ENCODE measurements around the gene CASP14. TPM values are rescaled to one million over a fixed set of nuclear protein-coding genes. Genes with fewer than 3 reads are reported as not detected.

Gene CASP14, protein sequence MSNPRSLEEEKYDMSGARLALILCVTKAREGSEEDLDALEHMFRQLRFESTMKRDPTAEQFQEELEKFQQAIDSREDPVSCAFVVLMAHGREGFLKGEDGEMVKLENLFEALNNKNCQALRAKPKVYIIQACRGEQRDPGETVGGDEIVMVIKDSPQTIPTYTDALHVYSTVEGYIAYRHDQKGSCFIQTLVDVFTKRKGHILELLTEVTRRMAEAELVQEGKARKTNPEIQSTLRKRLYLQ
- total RNA-seq (2022) (not detected in 2 replicates), Bru-seq, nascent RNA (not detected), BruChase-seq, experiment 1, labeled RNA remaining after a 6-hour chase (not detected), BruChase-seq, experiment 2, labeled RNA remaining after a 2-hour chase (not detected)
- long read RNA-seq: 0 reads

DNA sequence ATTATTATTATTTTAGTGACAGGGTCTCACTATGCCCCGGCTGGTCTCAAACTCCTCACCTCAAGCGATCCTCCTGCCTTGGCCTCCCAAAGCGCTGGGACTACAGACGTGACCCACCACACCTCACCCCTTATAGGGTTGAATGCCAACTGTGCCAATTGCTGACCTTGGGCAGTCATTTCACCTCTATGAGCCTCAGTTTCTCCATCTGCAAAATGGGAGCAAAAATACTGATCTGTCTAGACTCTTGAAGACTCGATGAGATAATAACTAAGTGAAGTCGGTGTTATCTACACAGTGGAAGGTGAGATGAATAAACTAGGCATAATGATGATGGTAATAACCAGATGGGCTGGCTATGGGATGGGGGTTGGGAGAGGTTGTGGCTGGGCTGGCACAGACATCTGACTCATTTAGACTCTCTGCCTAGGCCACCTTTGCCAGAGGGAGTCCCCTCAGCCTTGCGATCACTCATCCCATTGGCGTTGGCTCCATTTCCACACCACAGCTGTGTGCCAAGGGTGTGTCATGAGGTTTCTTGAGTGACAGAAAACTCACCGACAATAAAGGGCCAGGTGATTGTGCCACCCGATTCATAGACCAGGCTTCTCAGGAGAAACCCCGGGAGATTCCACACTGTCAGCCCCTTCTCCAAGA is at the start of gene CASP14:
TSS of gene CASP14 (plus strand) at position 596 of the 657 bp plus-strand sequence. CDS start 2,772 bp downstream, outside the sequence.
- TF ChIP-seq, protein P1, sequence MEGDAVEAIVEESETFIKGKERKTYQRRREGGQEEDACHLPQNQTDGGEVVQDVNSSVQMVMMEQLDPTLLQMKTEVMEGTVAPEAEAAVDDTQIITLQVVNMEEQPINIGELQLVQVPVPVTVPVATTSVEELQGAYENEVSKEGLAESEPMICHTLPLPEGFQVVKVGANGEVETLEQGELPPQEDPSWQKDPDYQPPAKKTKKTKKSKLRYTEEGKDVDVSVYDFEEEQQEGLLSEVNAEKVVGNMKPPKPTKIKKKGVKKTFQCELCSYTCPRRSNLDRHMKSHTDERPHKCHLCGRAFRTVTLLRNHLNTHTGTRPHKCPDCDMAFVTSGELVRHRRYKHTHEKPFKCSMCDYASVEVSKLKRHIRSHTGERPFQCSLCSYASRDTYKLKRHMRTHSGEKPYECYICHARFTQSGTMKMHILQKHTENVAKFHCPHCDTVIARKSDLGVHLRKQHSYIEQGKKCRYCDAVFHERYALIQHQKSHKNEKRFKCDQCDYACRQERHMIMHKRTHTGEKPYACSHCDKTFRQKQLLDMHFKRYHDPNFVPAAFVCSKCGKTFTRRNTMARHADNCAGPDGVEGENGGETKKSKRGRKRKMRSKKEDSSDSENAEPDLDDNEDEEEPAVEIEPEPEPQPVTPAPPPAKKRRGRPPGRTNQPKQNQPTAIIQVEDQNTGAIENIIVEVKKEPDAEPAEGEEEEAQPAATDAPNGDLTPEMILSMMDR (IDR thresholded peaks at IDR 0.05; ENCODE audit: unreplicated experiment): no peak
- Mint-ChIP-seq H3K36me3 (ENCODE audit: insufficient read depth, unreplicated experiment) (no peaks in the 10 kb centered on the region), H3K27me3 (ENCODE audit: unreplicated experiment) (peaks cover 77% of the 10 kb centered on the region), H3K27ac (ENCODE audit: unreplicated experiment) (no peak within 1 kb of the TSS), H3K4me3 (ENCODE audit: low read depth, unreplicated experiment) (no peak within 1 kb of the TSS), H3K4me1 (ENCODE audit: low read depth, unreplicated experiment) (no peaks in the 10 kb centered on the region), H3K9me3 (ENCODE audit: low read depth, unreplicated experiment) (peaks cover 4% of the 10 kb centered on the region)
- intact Hi-C loops (cut with micrococcal nuclease; ENCODE audit: unreplicated experiment): no loop called here
- CTCF ChIA-PET: interaction anchor here (0.6 kb wide), 1 partner anchor 51 kb away, joined by 3 read pairs; no protein-coding TSS in a partner anchor
- DNase-seq: no peak
- no TSS peak for BruUV-seq (replicated peaks)

DNA sequence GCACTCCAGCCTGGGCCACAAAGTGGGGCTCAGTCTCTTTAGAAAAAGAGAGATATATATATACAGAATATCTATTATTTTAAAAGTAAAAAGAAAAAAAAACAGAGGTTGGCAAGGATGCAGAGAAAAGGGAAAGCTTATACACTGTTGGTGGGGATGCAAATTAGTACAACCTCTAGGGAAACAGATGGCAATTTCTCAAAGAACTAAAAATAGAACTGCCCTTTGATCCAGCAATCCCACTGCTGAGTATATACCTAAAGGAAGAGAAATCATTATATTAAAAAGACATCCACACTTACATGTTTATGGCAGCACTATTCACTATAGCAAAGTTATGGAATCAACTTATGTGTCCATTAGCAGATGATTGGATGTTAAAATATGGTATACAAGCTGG is 41.0 kb upstream of the CASP14 start:
- DNase-seq: no peak
- no TSS peak for BruUV-seq (replicated peaks)
- intact Hi-C loops (cut with micrococcal nuclease; ENCODE audit: unreplicated experiment): no loop called here
- TF ChIP-seq, protein P1 (IDR thresholded peaks at IDR 0.05; ENCODE audit: unreplicated experiment): no peak
- peaks cover 53% of the 10 kb centered on the region for H3K27me3 Mint-ChIP-seq (ENCODE audit: unreplicated experiment)
- no peak overlapping the region for H3K4me3 Mint-ChIP-seq (ENCODE audit: low read depth, unreplicated experiment)
- no peaks in the 10 kb centered on the region for H3K9me3 Mint-ChIP-seq (ENCODE audit: low read depth, unreplicated experiment)
- CTCF ChIA-PET: no interaction called here
- no peaks in the 10 kb centered on the region for H3K4me1 Mint-ChIP-seq (ENCODE audit: low read depth, unreplicated experiment)
- H3K36me3 Mint-ChIP-seq (ENCODE audit: insufficient read depth, unreplicated experiment): no peaks in the 10 kb centered on the region
- H3K27ac Mint-ChIP-seq (ENCODE audit: unreplicated experiment): no peak overlapping the region

DNA sequence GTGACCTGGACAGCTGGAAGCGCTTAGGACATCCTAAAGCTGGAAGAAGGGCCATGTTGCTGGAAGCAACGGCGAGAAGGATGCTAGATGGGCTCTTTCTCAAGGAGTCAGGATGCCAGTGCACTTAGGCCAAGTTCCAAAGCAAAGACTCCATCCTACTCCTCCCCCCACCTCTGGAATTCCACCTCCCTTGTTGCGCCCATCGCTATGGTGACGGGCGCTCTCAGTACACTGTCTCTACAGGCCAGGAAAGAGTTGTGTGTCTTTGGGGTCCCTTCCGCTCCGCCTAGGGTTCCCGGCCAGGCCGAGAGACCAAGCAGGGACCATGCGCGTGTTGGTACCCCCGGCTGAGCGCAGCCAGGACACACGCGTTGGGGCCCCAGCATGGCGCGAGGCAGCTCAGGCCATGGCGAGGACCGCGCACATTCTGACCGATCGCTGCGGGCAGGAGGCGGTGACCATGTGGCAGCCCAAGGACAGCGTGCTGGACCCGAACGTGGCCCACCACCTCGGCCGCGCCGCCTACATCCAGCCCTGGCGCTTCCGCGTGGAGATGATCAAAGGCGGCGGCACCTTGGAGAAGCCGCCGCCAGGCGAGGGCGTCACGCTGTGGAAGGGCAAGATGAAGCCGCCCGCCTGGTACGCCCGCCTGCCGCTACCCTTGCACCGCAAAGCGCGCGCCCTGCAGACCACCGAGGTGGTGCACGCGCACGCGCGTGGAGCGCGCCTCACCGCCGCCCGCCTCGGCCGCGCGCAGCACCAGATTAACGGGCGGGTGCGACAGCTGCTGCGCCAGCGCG is 38.6 kb upstream of the CASP14 start:
- no peak for DNase-seq
- TF ChIP-seq, protein P1 (IDR thresholded peaks at IDR 0.05; ENCODE audit: unreplicated experiment): no peak
- CTCF ChIA-PET: no interaction called here
- H3K9me3 Mint-ChIP-seq (ENCODE audit: low read depth, unreplicated experiment): no peaks in the 10 kb centered on the region
- no TSS peak for BruUV-seq (replicated peaks)
- no peak overlapping the region for H3K4me3 Mint-ChIP-seq (ENCODE audit: low read depth, unreplicated experiment)
- no peaks in the 10 kb centered on the region for H3K36me3 Mint-ChIP-seq (ENCODE audit: insufficient read depth, unreplicated experiment)
- no peaks in the 10 kb centered on the region for H3K4me1 Mint-ChIP-seq (ENCODE audit: low read depth, unreplicated experiment)
- intact Hi-C loops (cut with micrococcal nuclease; ENCODE audit: unreplicated experiment): no loop called here
- H3K27me3 Mint-ChIP-seq (ENCODE audit: unreplicated experiment): peaks cover 38% of the 10 kb centered on the region
- H3K27ac Mint-ChIP-seq (ENCODE audit: unreplicated experiment): no peak overlapping the region

DNA sequence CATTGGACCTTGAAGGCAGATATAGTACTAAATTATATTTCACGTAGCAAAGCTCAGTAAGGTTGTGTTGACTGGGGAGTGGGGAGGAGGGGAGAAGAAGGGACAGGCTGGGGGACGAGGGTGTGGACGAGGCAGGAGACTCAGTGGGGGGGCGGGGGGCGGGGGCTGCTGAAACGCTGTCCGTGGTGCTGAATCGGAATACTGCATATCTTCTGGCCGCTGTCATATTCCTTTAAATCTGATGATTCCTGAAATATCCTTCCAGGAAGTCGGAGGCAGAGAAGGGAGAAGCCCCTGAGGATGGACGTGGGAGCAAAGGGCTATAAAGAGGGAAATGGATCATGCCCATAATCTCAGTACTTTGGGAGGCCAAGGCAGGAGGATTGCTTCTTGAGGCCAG is 34.7 kb upstream of the CASP14 start:
- DNase-seq: no peak
- TF ChIP-seq, protein P1 (IDR thresholded peaks at IDR 0.05; ENCODE audit: unreplicated experiment): no peak
- intact Hi-C loops (cut with micrococcal nuclease; ENCODE audit: unreplicated experiment): no loop called here
- Mint-ChIP-seq H3K9me3 (ENCODE audit: low read depth, unreplicated experiment) (no peaks in the 10 kb centered on the region), H3K4me3 (ENCODE audit: low read depth, unreplicated experiment) (no peak overlapping the region), H3K27me3 (ENCODE audit: unreplicated experiment) (peaks cover 42% of the 10 kb centered on the region), H3K4me1 (ENCODE audit: low read depth, unreplicated experiment) (no peaks in the 10 kb centered on the region), H3K36me3 (ENCODE audit: insufficient read depth, unreplicated experiment) (no peaks in the 10 kb centered on the region), H3K27ac (ENCODE audit: unreplicated experiment) (no peak overlapping the region)
- BruUV-seq (replicated peaks): no TSS peak
- CTCF ChIA-PET: no interaction called here

Data from Calu3 (cell line).